Breast epithelium (tissue), 4 donors: ENCODE results near the gene SETD3. TPM values are rescaled to one million over a fixed set of nuclear protein-coding genes. Genes with fewer than 3 reads are reported as not detected.

ENCODE experiments used
- DNase-seq, 2 donors: peaks; one replicate each; pipeline ENCODE4 v3.0.0-alpha.2; 2019; ENCODE audit warnings: low spot score in 2 of 2
- H3K27ac ChIP-seq, 2 donors: fragments of 200-600 bp; sonication (generic) in 1 of 2; one replicate each; pipeline ENCODE4 v1.5.1; 2016 to 2019; ENCODE audit warnings: mild to moderate bottlenecking in 1 of 2
- H3K27me3 ChIP-seq, 2 donors: fragments of 200-600 bp; sonication (generic) in 1 of 2; one replicate each; pipeline versions ENCODE4 v1.5.1 to v1.6.0; 2017 to 2019; ENCODE audit warnings: control low read depth in 1 of 2, mild to moderate bottlenecking in 1 of 2
- H3K36me3 ChIP-seq: fragments of 200-600 bp; one replicate; pipeline ENCODE4 v1.5.1; 2019
- H3K4me1 ChIP-seq, 2 donors: fragments of 200-600 bp; sonication (generic); one replicate each; pipeline ENCODE4 v1.5.1; 2016 to 2019; ENCODE audit warnings: control low read depth in 1 of 2
- H3K4me3 ChIP-seq, 3 donors: fragments of 200-600 bp; sonication (generic); 1 replicate in 2 of 3; 2 replicates in 1 of 3; pipeline ENCODE4 v1.5.1; 2016 to 2019; ENCODE audit warnings: mild to moderate bottlenecking in 3 of 3, moderate library complexity in 2 of 3
- H3K9me3 ChIP-seq, 2 donors: fragments of 200-600 bp; sonication (generic) in 1 of 2; one replicate each; pipeline ENCODE4 v1.5.1; 2016 to 2019; ENCODE audit warnings: control low read depth in 1 of 2
- CTCF ChIP-seq, 3 donors: fragments of 450-650 bp; IDR thresholded peaks; one replicate each; pipeline ENCODE4 v1.5.1; 2016 to 2017; ENCODE audit warnings: antibody characterized with exemption in 3 of 3, mild to moderate bottlenecking in 3 of 3, moderate library complexity in 3 of 3
- POLR2A ChIP-seq: fragments of 450-650 bp; IDR thresholded peaks from one replicate; pipeline ENCODE4 v1.6.1; 2016; ENCODE audit warnings: antibody characterized with exemption, mild to moderate bottlenecking, moderate library complexity
- POLR2AphosphoS5 ChIP-seq, 3 donors: sonication (generic); formaldehyde crosslinking; IDR thresholded peaks; one replicate each; pipeline ENCODE4 v1.6.1; 2017; ENCODE audit warnings: antibody characterized with exemption in 3 of 3
- intact Hi-C: fragments of 100-400 bp; cut with DNase I; formaldehyde crosslinking; loops from one replicate; pipeline ENCODE4 v1.15.1; 2023; ENCODE audit warnings: low total_unique reads
- total RNA-seq, 3 donors: library from RNA; depleted of rRNA; stranded (reverse); fragments of >200 nt; gene quantifications; one replicate each; pipeline ENCODE4 v1.1.0, GENCODE V29; 2016

SETD3 gene
- total RNA-seq, 3 donors from 2014 or later = 79.0 to 101 (median 89.9) TPM

GRCh38 chr14:99471731-99472130 lies 8.9 kb downstream of the SETD3 start:
- H3K27me3 ChIP-seq = no peaks in the 10 kb centered on the region
- DNase-seq = no peak
- no peak overlapping the region for H3K27ac ChIP-seq
- TF ChIP-seq POLR2AphosphoS5 (IDR thresholded peaks at IDR 0.05) = no peak
- TF ChIP-seq CTCF (IDR thresholded peaks at IDR 0.05) = no peak
- TF ChIP-seq POLR2A = no peak
- intact Hi-C loops = no loop called here
- no peaks in the 10 kb centered on the region for H3K9me3 ChIP-seq
- no peak overlapping the region for H3K4me3 ChIP-seq
- no peaks in the 10 kb centered on the region for H3K4me1 ChIP-seq
- no peaks in the 10 kb centered on the region for H3K36me3 ChIP-seq

- Histone ChIP-seq H3K27ac (no peak overlapping the region), H3K27me3 (no peaks in the 10 kb centered on the region), H3K9me3 (no peaks in the 10 kb centered on the region), H3K4me1 (no peaks in the 10 kb centered on the region), H3K36me3 (no peaks in the 10 kb centered on the region), H3K4me3 (no peak overlapping the region)
- no peak for DNase-seq
- intact Hi-C loops = no loop called here
- TF ChIP-seq POLR2A = no peak
- TF ChIP-seq CTCF (IDR thresholded peaks at IDR 0.05) = no peak
- TF ChIP-seq POLR2AphosphoS5 (IDR thresholded peaks at IDR 0.05) = no peak
Observed at GRCh38 chr14:99468836-99469592, 11.6 kb downstream of the SETD3 start.

GRCh38 chr14:99468081-99468480 lies 12.6 kb downstream of the SETD3 start:
- H3K27me3 ChIP-seq = no peaks in the 10 kb centered on the region
- no peaks in the 10 kb centered on the region for H3K4me1 ChIP-seq
- no peaks in the 10 kb centered on the region for H3K36me3 ChIP-seq
- no peaks in the 10 kb centered on the region for H3K9me3 ChIP-seq
- no peak overlapping the region for H3K4me3 ChIP-seq
- TF ChIP-seq CTCF (IDR thresholded peaks at IDR 0.05) (no peak), POLR2A (no peak), POLR2AphosphoS5 (IDR thresholded peaks at IDR 0.05) (no peak)
- no peak for DNase-seq
- intact Hi-C loops = no loop called here
- no peak overlapping the region for H3K27ac ChIP-seq

- intact Hi-C loops = no loop called here
- Histone ChIP-seq H3K27me3 (no peaks in the 10 kb centered on the region), H3K27ac (no peak overlapping the region), H3K4me1 (no peaks in the 10 kb centered on the region), H3K9me3 (no peaks in the 10 kb centered on the region), H3K36me3 (no peaks in the 10 kb centered on the region), H3K4me3 (no peak overlapping the region)
- no peak for DNase-seq
- TF ChIP-seq CTCF (IDR thresholded peaks at IDR 0.05) (no peak), POLR2A (no peak)
Observed at GRCh38 chr14:99467336-99468078, 13.2 kb downstream of the SETD3 start.

- Histone ChIP-seq H3K9me3 (no peaks in the 10 kb centered on the region), H3K4me1 (no peaks in the 10 kb centered on the region), H3K36me3 (no peaks in the 10 kb centered on the region), H3K4me3 (no peak overlapping the region), H3K27me3 (no peaks in the 10 kb centered on the region), H3K27ac (no peak overlapping the region)
- TF ChIP-seq POLR2AphosphoS5 (IDR thresholded peaks at IDR 0.05) = no peak
- no peak for TF ChIP-seq POLR2A
- TF ChIP-seq CTCF (IDR thresholded peaks at IDR 0.05) = no peak
- DNase-seq = no peak
- intact Hi-C loops = no loop called here
Observed at GRCh38 chr14:99466758-99467157, 13.9 kb downstream of the SETD3 start.
